Measurements from ENCODE around the gene TESPA1.

The TESPA1 gene

GRCh38 chr12:54932038-54932437, 52.5 kb downstream of the TESPA1 start:
- Histone ChIP-seq H3K27me3 (ENCODE audit: control insufficient read depth, insufficient read depth, low read length) (no peaks in the 10 kb centered on the region), H3K4me3 (ENCODE audit: low read depth, low read length) (no peak overlapping the region), H3K36me3 (ENCODE audit: control insufficient read depth, insufficient read depth, low read length) (no peaks in the 10 kb centered on the region), H3K9me3 (ENCODE audit: control insufficient read depth, insufficient read depth, low read length) (peaks cover 10% of the 10 kb centered on the region), H3K27ac (ENCODE audit: low read depth, low read length) (no peak overlapping the region), H3K4me1 (ENCODE audit: control insufficient read depth, insufficient read depth, low read length) (no peaks in the 10 kb centered on the region), H3K9ac (ENCODE audit: low read depth, low read length) (no peak overlapping the region)

GRCh38 chr12:54929998-54930397, 54.6 kb downstream of the TESPA1 start:
- H3K4me3 ChIP-seq (ENCODE audit: low read depth, low read length) = no peak overlapping the region
- H3K9ac ChIP-seq (ENCODE audit: low read depth, low read length) = no peak overlapping the region
- peaks cover 6% of the 10 kb centered on the region; the same call in 1 of the 2 replicates for H3K4me1 ChIP-seq (ENCODE audit: control insufficient read depth, insufficient read depth, low read length)
- peaks cover 17% of the 10 kb centered on the region for H3K9me3 ChIP-seq (ENCODE audit: control insufficient read depth, insufficient read depth, low read length)
- no peak overlapping the region for H3K27ac ChIP-seq (ENCODE audit: low read depth, low read length)
- no peaks in the 10 kb centered on the region for H3K36me3 ChIP-seq (ENCODE audit: control insufficient read depth, insufficient read depth, low read length)
- no peaks in the 10 kb centered on the region for H3K27me3 ChIP-seq (ENCODE audit: control insufficient read depth, insufficient read depth, low read length)

- Histone ChIP-seq H3K27me3 (ENCODE audit: control insufficient read depth, insufficient read depth, low read length) (no peaks in the 10 kb centered on the region), H3K27ac (ENCODE audit: low read depth, low read length) (no peak overlapping the region), H3K9ac (ENCODE audit: low read depth, low read length) (no peak overlapping the region), H3K9me3 (ENCODE audit: control insufficient read depth, insufficient read depth, low read length) (peaks cover 17% of the 10 kb centered on the region), H3K4me1 (ENCODE audit: control insufficient read depth, insufficient read depth, low read length) (peaks cover 6% of the 10 kb centered on the region; the same call in 1 of the 2 replicates), H3K4me3 (ENCODE audit: low read depth, low read length) (no peak overlapping the region), H3K36me3 (ENCODE audit: control insufficient read depth, insufficient read depth, low read length) (no peaks in the 10 kb centered on the region)
Observed at GRCh38 chr12:54926246-54926645, 58.3 kb downstream of the TESPA1 start.

- Histone ChIP-seq H3K9me3 (ENCODE audit: control insufficient read depth, insufficient read depth, low read length) (peaks cover 14% of the 10 kb centered on the region), H3K9ac (ENCODE audit: low read depth, low read length) (no peak overlapping the region), H3K27ac (ENCODE audit: low read depth, low read length) (no peak overlapping the region), H3K4me1 (ENCODE audit: control insufficient read depth, insufficient read depth, low read length) (peaks cover 6% of the 10 kb centered on the region; the same call in 1 of the 2 replicates), H3K27me3 (ENCODE audit: control insufficient read depth, insufficient read depth, low read length) (no peaks in the 10 kb centered on the region), H3K4me3 (ENCODE audit: low read depth, low read length) (no peak overlapping the region), H3K36me3 (ENCODE audit: control insufficient read depth, insufficient read depth, low read length) (no peaks in the 10 kb centered on the region)
Observed at GRCh38 chr12:54924972-54925707, 59.4 kb downstream of the TESPA1 start.

GRCh38 chr12:54917001-54917488, 67.5 kb downstream of the TESPA1 start:
- H3K4me1 ChIP-seq (ENCODE audit: control insufficient read depth, insufficient read depth, low read length) = no peaks in the 10 kb centered on the region

More at GRCh38 chr12:54917001-54917488, 67.5 kb downstream of the TESPA1 start:
- Histone ChIP-seq H3K9me3 (ENCODE audit: control insufficient read depth, insufficient read depth, low read length) (no peaks in the 10 kb centered on the region), H3K27me3 (ENCODE audit: control insufficient read depth, insufficient read depth, low read length) (no peaks in the 10 kb centered on the region), H3K4me3 (ENCODE audit: low read depth, low read length) (no peak overlapping the region), H3K27ac (ENCODE audit: low read depth, low read length) (no peak overlapping the region), H3K36me3 (ENCODE audit: control insufficient read depth, insufficient read depth, low read length) (no peaks in the 10 kb centered on the region), H3K9ac (ENCODE audit: low read depth, low read length) (no peak overlapping the region)
